Vagina (tissue), 2 donors: ENCODE measurements around the gene BASP1.

Source experiments
- CTCF ChIP-seq, 3 experiments: fragments of 450-650 bp in 2 of 3; fragments of 200-600 bp in 1 of 3; sonication (generic) in 1 of 3; IDR thresholded peaks; one replicate each; pipeline ENCODE4 v1.5.1; 2017 to 2019; ENCODE audit warnings: antibody characterized with exemption in 3 of 3, mild to moderate bottlenecking in 2 of 3, moderate library complexity in 2 of 3
- POLR2A ChIP-seq, 2 donors: fragments of 450-650 bp; IDR thresholded peaks; one replicate each; pipeline ENCODE4 v1.6.1; 2017; ENCODE audit warnings: antibody characterized with exemption in 2 of 2, mild to moderate bottlenecking in 2 of 2, moderate library complexity in 2 of 2
- POLR2AphosphoS5 ChIP-seq, 2 donors: sonication (generic); formaldehyde crosslinking; IDR thresholded peaks; one replicate each; pipeline ENCODE4 v1.9.0; 2017; ENCODE audit warnings: antibody characterized with exemption in 2 of 2, mild to moderate bottlenecking in 2 of 2, low read depth in 1 of 2; ENCODE audit not compliant: insufficient read depth in 1 of 2

DNA sequence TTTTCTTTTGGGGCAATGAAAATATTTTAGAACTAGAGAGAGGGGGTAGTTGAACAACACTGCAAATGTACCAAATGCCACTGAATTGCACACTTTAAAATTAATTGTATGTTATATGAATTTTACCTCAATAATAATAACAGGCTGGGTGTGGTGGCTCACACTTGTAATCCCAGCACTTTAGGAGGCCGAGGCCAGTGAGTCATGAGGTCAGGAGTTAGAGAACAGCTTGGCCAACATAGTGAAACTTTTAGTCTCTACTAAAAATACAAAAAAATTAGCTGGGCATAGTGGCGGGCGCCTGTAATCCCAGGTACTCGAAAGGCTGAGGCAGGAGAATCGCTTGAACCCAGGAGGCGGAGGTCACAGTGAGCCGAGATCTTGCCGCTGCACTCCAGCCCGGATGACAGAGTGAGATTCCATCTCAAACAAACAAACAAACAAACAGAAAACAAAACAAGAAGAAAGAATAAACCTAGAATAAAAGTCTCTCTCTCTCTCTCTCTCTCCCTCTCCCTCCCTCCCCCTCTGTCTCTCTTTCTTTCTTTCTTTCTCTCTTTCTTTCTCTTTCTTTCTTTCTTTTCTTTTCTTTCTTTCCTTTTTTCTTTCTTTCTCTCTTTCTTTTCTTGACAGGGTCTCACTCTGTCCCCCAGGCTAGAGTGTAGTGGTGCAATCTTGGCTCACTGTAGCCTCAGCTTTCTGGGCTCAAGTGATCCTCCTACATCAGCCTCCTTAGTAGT lies 91.1 kb downstream of the BASP1 start:
- no peak for TF ChIP-seq CTCF (IDR thresholded peaks at IDR 0.05)
- no peak for TF ChIP-seq POLR2AphosphoS5 (IDR thresholded peaks at IDR 0.05; ENCODE audit: insufficient read depth in 1 of 2, low read depth in 1 of 2)
- TF ChIP-seq POLR2A (IDR thresholded peaks at IDR 0.05): no peak
